LNCaP clone FGC (cell line): ENCODE results near the gene ARHGAP18.

Experiments used
- DNase-seq: peaks from one replicate; pipeline ENCODE4 v3.0.0-alpha.2; 2011; ENCODE audit warnings: low read depth
- H3K4me3 ChIP-seq: 2 replicates; pipeline ENCODE4 v1.5.1; 2011; ENCODE audit warnings: mild to moderate bottlenecking, low read depth, low read length, control low read depth
- TF ChIP-seq, protein P1 (sequence below): IDR thresholded peaks from 2 replicates; pipeline ENCODE4 v1.5.1; 2012; ENCODE audit warnings: mild to moderate bottlenecking; ENCODE audit not compliant: control insufficient read depth, insufficient read depth; ENCODE audit errors: extremely low read depth

Gene ARHGAP18

DNA sequence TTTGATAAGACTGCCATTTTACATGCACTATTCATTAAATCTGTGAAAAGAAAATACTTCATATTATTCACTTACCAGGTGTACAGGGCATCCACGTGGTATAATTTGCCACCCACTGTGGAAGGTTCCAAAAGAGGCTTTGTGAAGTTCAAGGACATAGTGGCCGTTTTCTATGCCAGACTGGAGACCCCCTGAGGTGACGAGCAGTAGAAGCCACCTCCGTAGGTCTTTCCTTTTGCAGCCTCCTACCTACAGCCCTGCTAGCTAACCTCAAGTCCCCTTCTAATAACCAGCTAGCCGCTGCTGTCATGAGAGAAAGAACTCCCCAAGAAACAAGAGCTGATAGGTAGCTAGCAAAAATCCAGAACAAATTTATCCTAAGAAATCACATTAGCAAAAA, 110.5 kb downstream of the ARHGAP18 start:
- DNase-seq, result no peak
- TF ChIP-seq, protein P1, sequence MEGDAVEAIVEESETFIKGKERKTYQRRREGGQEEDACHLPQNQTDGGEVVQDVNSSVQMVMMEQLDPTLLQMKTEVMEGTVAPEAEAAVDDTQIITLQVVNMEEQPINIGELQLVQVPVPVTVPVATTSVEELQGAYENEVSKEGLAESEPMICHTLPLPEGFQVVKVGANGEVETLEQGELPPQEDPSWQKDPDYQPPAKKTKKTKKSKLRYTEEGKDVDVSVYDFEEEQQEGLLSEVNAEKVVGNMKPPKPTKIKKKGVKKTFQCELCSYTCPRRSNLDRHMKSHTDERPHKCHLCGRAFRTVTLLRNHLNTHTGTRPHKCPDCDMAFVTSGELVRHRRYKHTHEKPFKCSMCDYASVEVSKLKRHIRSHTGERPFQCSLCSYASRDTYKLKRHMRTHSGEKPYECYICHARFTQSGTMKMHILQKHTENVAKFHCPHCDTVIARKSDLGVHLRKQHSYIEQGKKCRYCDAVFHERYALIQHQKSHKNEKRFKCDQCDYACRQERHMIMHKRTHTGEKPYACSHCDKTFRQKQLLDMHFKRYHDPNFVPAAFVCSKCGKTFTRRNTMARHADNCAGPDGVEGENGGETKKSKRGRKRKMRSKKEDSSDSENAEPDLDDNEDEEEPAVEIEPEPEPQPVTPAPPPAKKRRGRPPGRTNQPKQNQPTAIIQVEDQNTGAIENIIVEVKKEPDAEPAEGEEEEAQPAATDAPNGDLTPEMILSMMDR, result no peak
- no peak overlapping the region for H3K4me3 ChIP-seq

DNA sequence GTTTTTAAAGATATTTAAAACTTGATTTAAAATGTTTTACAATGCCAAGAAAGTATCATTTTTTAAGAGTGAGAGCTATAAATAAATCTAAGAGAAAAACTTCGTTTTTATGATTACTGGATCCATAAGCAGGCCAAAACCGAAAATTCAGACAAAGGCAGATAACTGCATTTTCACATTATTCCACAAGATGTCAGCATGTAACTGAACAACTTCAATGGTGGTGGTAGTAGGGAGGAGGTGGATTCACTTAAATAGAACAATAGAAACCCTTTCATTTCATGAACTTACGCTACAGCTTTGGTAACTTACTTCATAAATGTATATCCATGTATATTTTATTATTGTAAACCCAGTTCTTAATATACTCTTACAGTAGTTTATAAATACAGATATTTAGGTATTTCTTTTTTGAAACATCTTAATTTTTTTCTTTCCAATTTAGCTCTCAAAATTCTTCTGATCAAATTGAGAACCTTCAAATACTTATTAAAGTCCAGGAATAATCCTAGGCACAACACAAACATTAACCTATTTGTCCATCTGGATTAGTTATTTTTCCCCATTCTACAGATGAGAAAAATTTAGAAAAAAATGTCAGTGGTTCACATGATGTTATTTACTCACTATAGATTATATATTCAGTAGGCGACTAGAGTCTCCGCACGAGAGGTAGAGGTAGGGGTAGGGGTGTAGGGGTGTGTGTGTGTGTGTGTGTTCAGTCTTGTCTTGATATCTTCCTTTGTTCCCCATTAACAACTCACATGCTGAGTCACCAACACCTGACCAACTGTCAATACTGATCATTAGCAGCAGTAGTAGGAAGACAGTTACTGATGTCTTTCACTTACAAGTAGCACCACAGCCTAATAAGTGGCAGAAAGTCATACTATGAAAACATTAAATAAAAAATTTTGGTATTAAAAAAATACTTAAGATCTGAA, 111.5 kb downstream of the ARHGAP18 start:
- peak; percentile 44 for DNase-seq
- TF ChIP-seq, protein P1, result peak; percentile 83
- no peak overlapping the region for H3K4me3 ChIP-seq

DNA sequence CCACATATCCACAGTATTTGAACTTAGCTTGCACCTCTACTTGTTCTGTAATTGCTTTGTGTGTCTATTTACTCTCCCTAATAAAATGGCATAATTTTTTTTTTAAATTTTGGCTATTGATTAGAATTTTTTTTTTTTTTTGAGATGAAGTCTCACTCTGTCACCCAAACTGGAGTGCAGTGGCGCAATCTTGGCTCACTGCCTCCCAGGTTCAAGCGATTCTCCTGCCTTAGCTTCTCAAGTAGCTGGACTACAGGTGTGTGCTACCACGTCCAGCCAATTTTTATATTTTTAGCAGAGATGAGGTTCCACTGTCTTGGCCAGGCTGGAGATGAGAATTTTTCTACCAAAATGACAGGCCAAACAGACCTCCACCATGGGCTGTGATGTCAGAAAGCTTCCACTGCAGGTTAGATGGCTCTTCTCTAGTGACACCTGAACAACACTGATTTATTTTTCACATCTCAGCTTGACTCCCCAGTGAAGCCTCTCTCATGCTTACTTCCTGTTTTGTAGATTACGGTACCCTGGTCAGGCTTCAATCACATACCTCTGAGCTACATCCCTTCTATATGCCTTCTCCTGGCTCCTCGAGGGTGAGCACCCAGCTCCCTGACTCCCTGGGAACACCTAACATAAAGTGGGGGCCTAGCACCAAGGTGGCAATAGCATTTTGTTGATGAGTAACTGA, 112.8 kb downstream of the ARHGAP18 start:
- TF ChIP-seq, protein P1, result no peak
- H3K4me3 ChIP-seq, result no peak overlapping the region
- no peak for DNase-seq

DNA sequence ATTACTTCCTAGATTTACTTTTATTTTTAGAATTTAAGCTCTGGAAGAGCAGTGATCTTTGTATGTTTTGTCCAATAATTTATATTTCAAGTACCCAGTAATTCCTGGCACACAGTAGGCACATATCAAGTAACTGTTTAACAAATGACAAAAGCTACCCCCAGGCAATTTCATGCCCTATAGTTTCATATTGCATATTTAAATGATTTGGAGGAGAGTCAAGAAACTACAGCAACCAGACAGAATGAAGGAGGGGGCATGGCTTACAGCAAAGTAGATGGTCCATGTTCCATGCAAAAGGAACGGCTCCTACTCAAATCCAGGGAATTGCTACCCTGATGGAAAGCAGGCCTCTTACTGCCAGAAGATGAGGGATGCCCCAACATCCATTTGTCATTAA, 113.5 kb downstream of the ARHGAP18 start:
- H3K4me3 ChIP-seq, result no peak overlapping the region
- DNase-seq, result no peak
- TF ChIP-seq, protein P1, result no peak

DNA sequence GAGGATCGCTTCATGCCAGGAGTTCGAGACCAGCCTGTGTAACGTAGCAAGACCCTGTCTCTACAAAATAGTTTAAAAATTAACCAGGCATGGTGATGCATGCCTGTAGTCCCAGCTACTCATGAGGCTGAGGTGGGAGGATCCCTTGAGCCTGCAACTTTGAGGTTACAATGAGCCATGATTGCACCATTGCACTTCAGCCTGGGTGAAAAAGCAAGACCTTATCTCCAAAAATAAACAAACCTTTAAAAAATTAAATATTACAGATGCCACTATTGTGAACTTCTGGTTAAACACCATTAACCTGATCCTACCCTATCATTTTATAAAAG, 116.8 kb downstream of the ARHGAP18 start:
- TF ChIP-seq, protein P1, result no peak
- no peak overlapping the region for H3K4me3 ChIP-seq
- no peak for DNase-seq

DNA sequence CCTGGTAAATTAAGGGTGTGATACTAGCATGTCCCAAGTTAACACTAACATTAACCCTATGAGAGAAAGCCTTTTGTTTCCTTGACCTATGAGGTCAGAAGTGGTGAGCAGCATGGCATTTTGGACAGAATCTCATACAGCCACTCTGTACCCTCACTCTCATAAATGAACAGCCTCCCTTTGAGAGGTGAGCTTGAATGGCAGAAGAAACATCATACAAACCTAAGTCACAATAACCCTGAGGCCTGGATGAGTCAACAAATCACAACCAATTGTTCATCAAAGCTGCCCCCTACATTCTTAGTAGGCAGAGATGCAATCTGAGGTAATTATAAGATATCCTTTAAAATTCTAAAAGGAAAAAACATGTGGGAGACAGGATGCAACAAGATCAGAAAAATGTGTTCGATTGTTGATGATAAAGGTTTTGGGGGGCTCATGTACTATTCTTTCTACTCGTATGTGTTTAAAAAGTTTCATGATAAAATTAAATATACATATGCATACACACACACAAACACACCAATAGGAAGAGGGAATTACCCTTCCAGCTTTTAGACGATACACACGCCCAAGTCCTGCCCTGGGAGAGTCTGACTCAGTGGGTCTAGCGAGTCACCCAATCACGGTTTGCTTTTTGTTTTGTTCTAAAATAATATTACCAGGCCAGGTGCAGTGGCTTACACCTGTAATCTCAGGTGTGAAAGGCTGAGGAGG, 117.3 kb downstream of the ARHGAP18 start:
- H3K4me3 ChIP-seq, result no peak overlapping the region
- TF ChIP-seq, protein P1, result no peak
- DNase-seq, result no peak
